Lower lobe of right lung (tissue), 2 donors: ENCODE data around the gene PDZD8. TPM values are rescaled to one million over a fixed set of nuclear protein-coding genes. Genes with fewer than 3 reads are reported as not detected.

Experiments used
- ATAC-seq, 2 donors: fragments of 200-7000 bp; cut with Tn5 transposase; one replicate each; pipeline ENCODE4 v1.9.1; 2020 to 2022; ENCODE audit warnings: mild to moderate bottlenecking in 2 of 2, moderate library complexity in 2 of 2
- DNase-seq: peaks from one replicate; pipeline ENCODE4 v3.0.0-alpha.2; 2020
- H3K27ac ChIP-seq: fragments of 200-600 bp; one replicate; pipeline ENCODE4 v1.8.0; 2022
- H3K27me3 ChIP-seq: fragments of 200-600 bp; one replicate; pipeline ENCODE4 v1.8.0; 2022; ENCODE audit warnings: low read depth
- H3K36me3 ChIP-seq: fragments of 200-600 bp; one replicate; pipeline ENCODE4 v1.8.0; 2022; ENCODE audit warnings: mild to moderate bottlenecking
- H3K4me1 ChIP-seq: fragments of 200-600 bp; one replicate; pipeline ENCODE4 v1.8.0; 2022
- H3K4me3 ChIP-seq: fragments of 200-600 bp; one replicate; pipeline ENCODE4 v1.8.0; 2022; ENCODE audit warnings: mild to moderate bottlenecking
- H3K9me3 ChIP-seq: fragments of 200-600 bp; one replicate; pipeline ENCODE4 v1.8.0; 2022
- intact Hi-C: fragments of 100-400 bp; cut with DNase I; formaldehyde crosslinking; loops from one replicate; pipeline ENCODE4 v1.11.0; 2022
- total RNA-seq: library from RNA; stranded (reverse); fragmentation: NEBNext Ultra II Directional; extraction: Animal tissue kit (Norgen Biotek cat#: 25700); gene quantifications from one replicate; pipeline ENCODE4 v1.2.1, GENCODE V29; 2021
- TF ChIP-seq, protein P1 (sequence below): fragments of 200-600 bp; IDR thresholded peaks from one replicate; pipeline ENCODE4 v1.8.0; 2022; ENCODE audit warnings: antibody characterized with exemption, mild to moderate bottlenecking
- donor health status: DM: no; HTN: yes; CAD: no; lungs with severe emphysema.

PDZD8 gene
- total RNA-seq, 1 donor from 2014 or later, result 29.4 TPM

GRCh38 chr10:117320050-117320665 is 55.1 kb downstream of the PDZD8 start:
- Histone ChIP-seq H3K4me1 (no peaks in the 10 kb centered on the region), H3K9me3 (no peaks in the 10 kb centered on the region), H3K4me3 (no peak overlapping the region), H3K27me3 (no peaks in the 10 kb centered on the region), H3K36me3 (no peaks in the 10 kb centered on the region), H3K27ac (no peak overlapping the region)
- ATAC-seq (no peak), DNase-seq (no peak)
- intact Hi-C loops, result no loop called here
- TF ChIP-seq, protein P1, sequence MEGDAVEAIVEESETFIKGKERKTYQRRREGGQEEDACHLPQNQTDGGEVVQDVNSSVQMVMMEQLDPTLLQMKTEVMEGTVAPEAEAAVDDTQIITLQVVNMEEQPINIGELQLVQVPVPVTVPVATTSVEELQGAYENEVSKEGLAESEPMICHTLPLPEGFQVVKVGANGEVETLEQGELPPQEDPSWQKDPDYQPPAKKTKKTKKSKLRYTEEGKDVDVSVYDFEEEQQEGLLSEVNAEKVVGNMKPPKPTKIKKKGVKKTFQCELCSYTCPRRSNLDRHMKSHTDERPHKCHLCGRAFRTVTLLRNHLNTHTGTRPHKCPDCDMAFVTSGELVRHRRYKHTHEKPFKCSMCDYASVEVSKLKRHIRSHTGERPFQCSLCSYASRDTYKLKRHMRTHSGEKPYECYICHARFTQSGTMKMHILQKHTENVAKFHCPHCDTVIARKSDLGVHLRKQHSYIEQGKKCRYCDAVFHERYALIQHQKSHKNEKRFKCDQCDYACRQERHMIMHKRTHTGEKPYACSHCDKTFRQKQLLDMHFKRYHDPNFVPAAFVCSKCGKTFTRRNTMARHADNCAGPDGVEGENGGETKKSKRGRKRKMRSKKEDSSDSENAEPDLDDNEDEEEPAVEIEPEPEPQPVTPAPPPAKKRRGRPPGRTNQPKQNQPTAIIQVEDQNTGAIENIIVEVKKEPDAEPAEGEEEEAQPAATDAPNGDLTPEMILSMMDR, result peak; percentile 53

- H3K9me3 ChIP-seq, result no peaks in the 10 kb centered on the region
- intact Hi-C loops, result no loop called here
- TF ChIP-seq, protein P1, result peak; percentile 26
- ATAC-seq (no peak), DNase-seq (no peak)
- no peaks in the 10 kb centered on the region for H3K4me1 ChIP-seq
- no peak overlapping the region for H3K27ac ChIP-seq
- no peaks in the 10 kb centered on the region for H3K36me3 ChIP-seq
- no peak overlapping the region for H3K4me3 ChIP-seq
- H3K27me3 ChIP-seq, result no peaks in the 10 kb centered on the region
Measured at GRCh38 chr10:117318909-117319308, 56.3 kb downstream of the PDZD8 start.

GRCh38 chr10:117316701-117317100 is 58.5 kb downstream of the PDZD8 start:
- intact Hi-C loops, result no loop called here
- Histone ChIP-seq H3K9me3 (no peaks in the 10 kb centered on the region), H3K27me3 (no peaks in the 10 kb centered on the region), H3K4me1 (no peaks in the 10 kb centered on the region), H3K36me3 (no peaks in the 10 kb centered on the region), H3K27ac (no peak overlapping the region), H3K4me3 (no peak overlapping the region)
- TF ChIP-seq, protein P1, result no peak
- ATAC-seq (no peak), DNase-seq (no peak)

- ATAC-seq (no peak), DNase-seq (no peak)
- Histone ChIP-seq H3K4me3 (no peak overlapping the region), H3K27ac (no peak overlapping the region), H3K27me3 (no peaks in the 10 kb centered on the region), H3K4me1 (no peaks in the 10 kb centered on the region), H3K36me3 (no peaks in the 10 kb centered on the region), H3K9me3 (no peaks in the 10 kb centered on the region)
- TF ChIP-seq, protein P1, result no peak
- intact Hi-C loops, result no loop called here
Measured at GRCh38 chr10:117313641-117314040, 61.6 kb downstream of the PDZD8 start.

- Histone ChIP-seq H3K4me1 (no peaks in the 10 kb centered on the region), H3K36me3 (no peaks in the 10 kb centered on the region), H3K4me3 (no peak overlapping the region), H3K9me3 (no peaks in the 10 kb centered on the region), H3K27ac (no peak overlapping the region), H3K27me3 (no peaks in the 10 kb centered on the region)
- intact Hi-C loops, result no loop called here
- DNase-seq, result no peak
- TF ChIP-seq, protein P1, result no peak
- ATAC-seq, result no peak
Measured at GRCh38 chr10:117312430-117312829, 62.8 kb downstream of the PDZD8 start.

DNA sequence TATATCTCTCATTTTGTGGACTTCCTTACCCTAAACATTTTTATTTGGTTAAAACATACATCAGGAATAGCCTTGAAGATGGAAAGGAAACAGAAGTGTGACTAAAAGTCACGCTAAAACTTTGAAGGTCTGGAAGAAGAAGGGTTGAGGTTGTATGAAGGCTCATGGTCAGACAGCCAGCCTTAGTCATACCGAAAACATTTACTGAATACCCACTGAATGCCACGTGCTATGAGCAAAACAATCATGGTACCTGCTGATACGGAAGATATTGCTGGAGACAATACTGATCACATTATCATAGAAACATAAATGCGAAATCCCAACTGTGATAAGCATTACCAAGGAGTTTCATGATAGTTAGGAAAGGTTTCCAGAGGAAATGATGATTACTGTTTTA is 64.0 kb downstream of the PDZD8 start:
- Histone ChIP-seq H3K4me3 (no peak overlapping the region), H3K36me3 (no peaks in the 10 kb centered on the region), H3K4me1 (no peaks in the 10 kb centered on the region), H3K9me3 (no peaks in the 10 kb centered on the region), H3K27ac (no peak overlapping the region), H3K27me3 (no peaks in the 10 kb centered on the region)
- no peak for DNase-seq
- ATAC-seq, result no peak
- TF ChIP-seq, protein P1, result no peak
- intact Hi-C loops, result no loop called here
